Measurements from ENCODE around the gene INPP5A.

The INPP5A gene

DNA sequence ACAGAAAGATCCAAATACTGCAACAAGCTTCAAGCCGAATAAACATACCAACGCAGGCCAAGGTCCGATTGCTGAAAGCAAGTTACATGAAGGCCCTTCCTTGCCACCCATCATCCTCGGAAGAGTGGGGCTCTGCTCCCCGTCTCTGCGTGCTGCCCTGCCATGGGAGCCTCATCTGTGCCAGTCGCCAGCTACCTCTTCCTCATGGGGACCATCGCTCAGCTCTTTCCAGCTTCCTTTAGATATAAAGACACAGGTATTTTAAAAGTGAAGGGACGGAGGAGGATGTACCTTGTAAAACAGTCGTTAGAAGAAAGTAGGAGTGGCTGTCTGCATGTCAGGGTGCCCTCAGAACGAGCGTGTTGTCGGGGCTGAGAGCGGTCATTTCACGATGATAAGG lies 114.9 kb downstream of the INPP5A start:
- DNase-seq (ENCODE audit: low spot score) = no peak
- TF ChIP-seq, protein P1, sequence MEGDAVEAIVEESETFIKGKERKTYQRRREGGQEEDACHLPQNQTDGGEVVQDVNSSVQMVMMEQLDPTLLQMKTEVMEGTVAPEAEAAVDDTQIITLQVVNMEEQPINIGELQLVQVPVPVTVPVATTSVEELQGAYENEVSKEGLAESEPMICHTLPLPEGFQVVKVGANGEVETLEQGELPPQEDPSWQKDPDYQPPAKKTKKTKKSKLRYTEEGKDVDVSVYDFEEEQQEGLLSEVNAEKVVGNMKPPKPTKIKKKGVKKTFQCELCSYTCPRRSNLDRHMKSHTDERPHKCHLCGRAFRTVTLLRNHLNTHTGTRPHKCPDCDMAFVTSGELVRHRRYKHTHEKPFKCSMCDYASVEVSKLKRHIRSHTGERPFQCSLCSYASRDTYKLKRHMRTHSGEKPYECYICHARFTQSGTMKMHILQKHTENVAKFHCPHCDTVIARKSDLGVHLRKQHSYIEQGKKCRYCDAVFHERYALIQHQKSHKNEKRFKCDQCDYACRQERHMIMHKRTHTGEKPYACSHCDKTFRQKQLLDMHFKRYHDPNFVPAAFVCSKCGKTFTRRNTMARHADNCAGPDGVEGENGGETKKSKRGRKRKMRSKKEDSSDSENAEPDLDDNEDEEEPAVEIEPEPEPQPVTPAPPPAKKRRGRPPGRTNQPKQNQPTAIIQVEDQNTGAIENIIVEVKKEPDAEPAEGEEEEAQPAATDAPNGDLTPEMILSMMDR (IDR thresholded peaks at IDR 0.05; ENCODE audit: extremely low read depth, insufficient read depth, missing control alignments) = no peak
- in situ Hi-C loops (cut with MboI; ENCODE audit: low pct_unique_long_range_greater_than_20kb, low sequenced_read_pairs, unreplicated experiment) = no loop called here

DNA sequence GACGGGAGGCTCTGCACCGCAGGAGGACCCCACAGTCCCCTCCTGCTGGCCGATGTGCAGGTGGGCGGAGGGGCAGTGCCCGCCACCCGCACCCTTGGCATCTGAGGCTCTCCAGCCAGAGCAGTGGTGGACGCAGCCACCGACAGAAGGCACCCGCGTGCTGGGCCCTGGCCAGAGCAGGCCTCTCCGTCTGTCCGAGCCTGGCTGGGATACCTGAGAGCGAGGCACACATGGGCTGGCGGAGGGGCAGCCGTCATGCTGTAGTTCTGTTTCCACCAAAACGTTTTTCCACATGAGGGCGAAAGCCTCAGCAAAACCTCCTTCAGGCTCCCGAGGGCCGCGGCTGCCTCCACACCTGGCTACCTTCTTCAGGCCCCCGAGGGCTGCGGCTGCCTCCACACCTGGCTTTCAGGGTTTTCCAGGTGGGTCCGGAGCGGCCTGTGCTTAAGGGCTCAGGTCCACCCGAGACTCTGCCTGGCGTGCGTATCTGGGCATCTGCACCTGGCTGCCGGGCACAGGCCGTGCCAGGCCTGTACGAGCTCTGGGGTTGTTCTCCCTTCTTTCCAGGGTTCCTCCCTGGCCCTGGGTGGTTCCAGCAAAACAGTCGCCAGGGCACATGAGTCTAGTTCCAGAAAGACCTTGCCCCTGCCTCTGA lies 115.5 kb downstream of the INPP5A start:
- in situ Hi-C loops (cut with MboI; ENCODE audit: low pct_unique_long_range_greater_than_20kb, low sequenced_read_pairs, unreplicated experiment) = no loop called here
- TF ChIP-seq, protein P1 (IDR thresholded peaks at IDR 0.05; ENCODE audit: extremely low read depth, insufficient read depth, missing control alignments) = no peak
- DNase-seq (ENCODE audit: low spot score) = no peak

DNA sequence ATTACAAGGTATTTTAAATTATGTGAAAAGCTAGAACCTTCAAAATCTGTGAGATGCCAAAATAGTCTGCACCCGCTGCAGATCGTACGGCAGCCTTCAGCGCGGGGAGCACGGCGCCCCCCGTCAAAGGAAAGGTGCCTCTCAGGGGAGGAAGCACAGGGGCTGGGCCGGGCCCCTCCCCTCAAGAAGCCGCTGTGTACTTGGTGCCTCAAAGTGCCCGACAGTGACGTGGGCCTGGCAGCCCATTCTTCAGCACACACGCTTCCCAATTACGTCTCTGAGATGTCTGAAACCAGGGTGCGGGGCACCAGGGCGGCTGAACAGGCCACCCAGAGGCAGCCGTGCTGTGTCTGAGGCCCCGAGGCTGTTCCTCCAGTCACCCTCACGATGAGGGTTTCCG lies 116.1 kb downstream of the INPP5A start:
- TF ChIP-seq, protein P1 (IDR thresholded peaks at IDR 0.05; ENCODE audit: extremely low read depth, insufficient read depth, missing control alignments) = no peak
- DNase-seq (ENCODE audit: low spot score) = no peak
- in situ Hi-C loops (cut with MboI; ENCODE audit: low pct_unique_long_range_greater_than_20kb, low sequenced_read_pairs, unreplicated experiment) = no loop called here

DNA sequence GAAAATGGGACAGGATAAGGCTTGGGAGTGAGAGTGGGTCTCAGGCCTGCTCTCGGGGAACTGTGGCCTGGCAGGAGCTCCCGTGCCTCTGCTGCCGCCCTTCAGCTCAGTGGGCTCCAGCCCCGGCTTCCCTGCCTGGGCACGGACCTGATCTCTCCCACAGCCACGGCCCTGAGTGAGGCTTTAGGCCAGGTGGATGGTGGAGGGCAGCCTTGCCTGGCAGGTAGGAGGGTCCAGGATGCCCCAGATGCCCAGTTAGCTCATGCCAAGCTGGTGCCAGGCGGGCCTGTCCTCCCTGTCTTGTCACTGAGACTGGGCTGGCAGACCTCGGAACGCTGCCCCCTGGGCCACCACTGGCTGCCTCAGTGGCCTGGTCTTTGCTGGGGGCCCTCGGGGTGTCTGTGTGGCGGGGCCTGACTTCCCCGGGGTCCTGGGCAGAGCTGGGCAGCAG lies 116.6 kb downstream of the INPP5A start:
- no peak for DNase-seq (ENCODE audit: low spot score)
- in situ Hi-C loops (cut with MboI; ENCODE audit: low pct_unique_long_range_greater_than_20kb, low sequenced_read_pairs, unreplicated experiment) = no loop called here
- TF ChIP-seq, protein P1 (IDR thresholded peaks at IDR 0.05; ENCODE audit: extremely low read depth, insufficient read depth, missing control alignments) = no peak

DNA sequence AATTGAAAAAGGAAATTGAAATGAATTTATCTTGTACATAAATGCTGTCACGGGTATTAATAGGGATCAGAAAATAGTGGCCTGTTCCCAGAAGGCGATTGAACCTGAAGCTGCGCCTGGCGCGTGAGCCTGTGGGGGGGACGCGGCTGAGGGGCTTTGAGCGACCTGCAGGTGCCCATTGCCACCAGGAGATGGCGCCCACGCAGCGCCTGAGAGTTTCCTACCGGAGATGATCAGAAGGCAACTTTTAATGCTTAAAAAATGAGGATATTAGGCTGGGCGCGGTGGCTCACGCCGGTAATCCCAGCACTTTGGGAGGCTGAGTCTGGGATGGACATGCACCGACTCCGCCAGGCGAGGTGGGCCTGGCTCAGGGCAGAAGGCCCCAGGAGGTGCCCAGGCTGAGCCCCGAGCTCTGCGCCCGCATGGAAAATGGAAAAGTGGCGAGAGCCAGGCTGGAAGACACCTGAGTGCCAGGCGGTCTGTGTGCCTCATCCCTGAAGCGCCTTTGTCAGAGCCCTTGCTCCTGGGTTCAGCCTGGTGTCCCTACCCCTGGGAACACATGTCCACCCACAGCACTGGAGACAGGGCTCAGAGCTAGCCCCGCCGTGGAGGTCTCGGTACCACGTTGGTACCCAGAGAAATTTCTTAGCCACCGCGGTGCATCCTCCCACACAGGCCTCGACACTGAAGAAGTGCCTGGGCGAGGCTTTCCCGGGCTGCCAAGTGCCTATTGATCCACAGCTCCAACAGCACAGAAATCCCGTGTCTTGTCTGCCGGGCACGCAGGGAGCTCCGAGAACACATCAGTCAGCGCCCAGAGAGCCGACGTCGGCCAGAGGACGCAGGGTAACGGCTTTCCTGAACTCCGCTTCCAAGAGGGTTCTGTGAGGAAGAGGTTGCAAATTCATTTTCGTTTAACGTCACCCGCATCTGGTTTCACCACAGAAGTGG lies 117.4 kb downstream of the INPP5A start:
- TF ChIP-seq, protein P1 (IDR thresholded peaks at IDR 0.05; ENCODE audit: extremely low read depth, insufficient read depth, missing control alignments) = peak; percentile 92
- peak; percentile 92 for DNase-seq (ENCODE audit: low spot score)
- in situ Hi-C loops (cut with MboI; ENCODE audit: low pct_unique_long_range_greater_than_20kb, low sequenced_read_pairs, unreplicated experiment) = no loop called here

DNA sequence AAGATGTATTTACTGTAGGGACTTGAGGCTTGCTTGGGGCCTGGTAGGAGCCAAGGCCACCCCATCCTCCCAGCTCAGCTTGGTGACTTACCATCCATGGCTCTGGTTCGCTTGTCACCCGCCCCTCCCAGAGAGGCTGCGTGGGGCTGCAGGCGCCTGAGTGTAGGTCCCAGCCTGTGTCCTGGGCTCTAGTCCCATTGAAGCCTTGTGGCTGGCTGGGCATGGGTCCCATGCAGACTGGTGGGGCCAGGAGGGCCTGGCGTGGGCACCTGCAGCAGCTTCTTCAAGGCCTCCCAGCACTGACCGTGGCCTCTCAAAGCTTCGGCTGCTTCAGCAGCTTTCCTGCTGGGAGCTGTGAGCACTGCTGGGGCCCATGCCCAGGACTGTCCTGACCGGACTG lies 118.1 kb downstream of the INPP5A start:
- in situ Hi-C loops (cut with MboI; ENCODE audit: low pct_unique_long_range_greater_than_20kb, low sequenced_read_pairs, unreplicated experiment) = no loop called here
- TF ChIP-seq, protein P1 (IDR thresholded peaks at IDR 0.05; ENCODE audit: extremely low read depth, insufficient read depth, missing control alignments) = no peak
- no peak for DNase-seq (ENCODE audit: low spot score)

All from GM13977 (cell line).